ENCODE data around the gene CPLX3. TPM values are rescaled to one million over a fixed set of nuclear protein-coding genes. Genes with fewer than 3 reads are reported as not detected.

Gene CPLX3
- total and polyA plus RNA-seq, 2 donors (not counting 3 experiments of a cell fraction or from before 2014, with no cell fraction given): not detected

- POLR2A ChIA-PET: no interaction called here
- no peak for DNase-seq (ENCODE audit: low read depth, low spot score)
- TF ChIP-seq, protein P1, sequence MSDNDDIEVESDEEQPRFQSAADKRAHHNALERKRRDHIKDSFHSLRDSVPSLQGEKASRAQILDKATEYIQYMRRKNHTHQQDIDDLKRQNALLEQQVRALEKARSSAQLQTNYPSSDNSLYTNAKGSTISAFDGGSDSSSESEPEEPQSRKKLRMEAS (IDR thresholded peaks at IDR 0.05; ENCODE audit: insufficient read depth, insufficient read length): no peak
- no peak for TF ChIP-seq JUN (IDR thresholded peaks at IDR 0.05; ENCODE audit: borderline replicate concordance, insufficient read depth, insufficient read length, low read depth)
- no peak for TF ChIP-seq MYC (IDR thresholded peaks at IDR 0.05; ENCODE audit: low read depth, low read length)
- TF ChIP-seq EZH2 (IDR thresholded peaks at IDR 0.05; ENCODE audit: borderline replicate concordance, low read depth, low read length, severe bottlenecking): no peak
- no peak for TF ChIP-seq CTCF (IDR thresholded peaks at IDR 0.05; ENCODE audit: extremely low read depth in 1 of 2, insufficient read depth in 1 of 2, low read depth in 1 of 2, low read length in 2 of 2)
- no peak for TF ChIP-seq POLR2A (IDR thresholded peaks at IDR 0.05; ENCODE audit: low read depth, low read length)
- no peak for TF ChIP-seq FOS (IDR thresholded peaks at IDR 0.05; ENCODE audit: borderline replicate concordance, insufficient read depth, low read length)
- no peak for TF ChIP-seq GATA2 (IDR thresholded peaks at IDR 0.05; ENCODE audit: insufficient read depth, insufficient read length, low read depth, low read length)
- no peak for TF ChIP-seq POLR2AphosphoS5 (IDR thresholded peaks at IDR 0.05; ENCODE audit: insufficient read depth, low read depth, low read length)
- Histone ChIP-seq H3K9ac (replicated peaks; ENCODE audit: extremely low read depth, insufficient read depth, low read length) (peak overlapping the region; percentile 59), H3K4me3 (replicated peaks in 1 of 3; ENCODE audit: insufficient read depth in 1 of 3, low read depth in 1 of 3, low read length in 3 of 3) (no peak overlapping the region), H3K9me3 (replicated peaks; ENCODE audit: control insufficient read depth, insufficient read depth, low read length) (no peaks in the 10 kb centered on the region), H2AFZ (ENCODE audit: low read depth, low read length) (peak overlapping the region; percentile 1), H4K20me1 (replicated peaks; ENCODE audit: control insufficient read depth, extremely low read depth, insufficient read depth, low read length) (no peaks in the 10 kb centered on the region), H3K36me3 (ENCODE audit: control insufficient read depth in 2 of 2, extremely low read depth in 1 of 2, insufficient read depth in 2 of 2, low read length in 2 of 2) (peaks cover 0 to 18% of the 10 kb centered on the region in 2 experiments), H3K9me1 (replicated peaks; ENCODE audit: control insufficient read depth, extremely low read depth, insufficient read depth, low read length) (no peaks in the 10 kb centered on the region), H3K4me2 (ENCODE audit: insufficient read depth, low read length) (peak overlapping the region; percentile 57), H3K27ac (ENCODE audit: insufficient read depth, low read depth, low read length) (peak overlapping the region; percentile 60), H3K4me1 (ENCODE audit: control insufficient read depth, extremely low read depth, insufficient read depth, low read length) (peaks cover 11% of the 10 kb centered on the region), H3K27me3 (ENCODE audit: control insufficient read depth in 2 of 2, insufficient read depth in 2 of 2, low read length in 2 of 2) (no peaks in the 10 kb centered on the region), H3K79me2 (ENCODE audit: control insufficient read depth, insufficient read depth, low read length) (peaks cover 2% of the 10 kb centered on the region)
- CTCF ChIA-PET: interaction anchor here (0.9 to 5.3 kb wide), 7 partner anchors 13 to 74 kb away, joined by 3 to 37 read pairs (median 3); no protein-coding TSS in a partner anchor
- dilution Hi-C loops (cut with MboI; ENCODE audit: extremely low pct_ligation_motif_present, low sequenced_read_pairs): no loop called here
- FAIRE-seq: no peak
- intact Hi-C loops (cut with micrococcal nuclease): loop anchor here (1.0 to 5.0 kb wide), 5 partner anchors 29 to 107 kb away; partner anchors contain the start of genes COX5A and SCAMP2
- TSS peak; percentile 19 for BruUV-seq (replicated peaks)
Measured at GRCh38 chr15:74843891-74844299, 17.5 kb downstream of the CPLX3 start.

Measured in endothelial cell of umbilical vein (primary cell).